PC-9 (cell line): ENCODE data around the gene ABHD4. TPM values are rescaled to one million over a fixed set of nuclear protein-coding genes. Genes with fewer than 3 reads are reported as not detected.

ENCODE experiments used
- BruUV-seq: library from RNA; stranded (reverse); fragments of 400-500 nt; replicated peaks from 2 replicates; lab custom pipeline; 2021; lab: Mats Ljungman, UMichigan
- CTCF ChIA-PET: fragments of 300-600 bp; sonication (Branson Sonifier 250); formaldehyde crosslinking; loops from one replicate; lab custom pipeline; 2022; ENCODE audit warnings: antibody characterized with exemption; lab: Charles Lee
- POLR2A ChIA-PET: fragments of 300-600 bp; sonication (Branson Sonifier 250); formaldehyde crosslinking; loops from one replicate; lab custom pipeline; 2022; ENCODE audit warnings: antibody characterized with exemption; ENCODE audit not compliant: unreplicated experiment; lab: Charles Lee
- DNase-seq, 2 experiments: peaks; one replicate each; pipeline versions ENCODE4 v3.0.0 to v3.0.0-alpha.2; 2015 to 2022; ENCODE audit warnings: mixed read lengths in 1 of 2
- H2AFZ ChIP-seq: fragments of 200-600 bp; sonication (generic); 2 replicates; pipeline ENCODE4 v1.8.1; 2017; ENCODE audit warnings: antibody characterized with exemption
- H3F3A ChIP-seq: fragments of 200-600 bp; sonication (generic); 2 replicates; pipeline ENCODE4 v1.8.1; 2017; ENCODE audit warnings: antibody characterized with exemption, mild to moderate bottlenecking, low read depth; ENCODE audit not compliant: insufficient read depth
- H3K27ac ChIP-seq: fragments of 200-600 bp; sonication (generic); 2 replicates; pipeline ENCODE4 v1.6.1; 2016; ENCODE audit warnings: mixed run types
- H3K27me3 ChIP-seq: fragments of 200-600 bp; sonication (generic); 2 replicates; pipeline ENCODE4 v1.6.1; 2016; ENCODE audit warnings: low read depth, mixed run types; ENCODE audit not compliant: insufficient read depth
- H3K36me3 ChIP-seq: fragments of 200-600 bp; sonication (generic); 2 replicates; pipeline ENCODE4 v1.6.1; 2016; ENCODE audit warnings: low read depth, mixed run types
- H3K4me1 ChIP-seq: fragments of 200-600 bp; sonication (generic); replicated peaks from 2 replicates; pipeline ENCODE4 v1.6.1; 2016; ENCODE audit warnings: mixed run types; ENCODE audit not compliant: insufficient read depth
- H3K4me2 ChIP-seq: fragments of 200-600 bp; sonication (generic); 2 replicates; pipeline ENCODE4 v1.6.1; 2017; ENCODE audit warnings: mixed run types
- H3K4me3 ChIP-seq: fragments of 200-600 bp; sonication (generic); 2 replicates; pipeline ENCODE4 v1.6.1; 2016; ENCODE audit warnings: mixed run types
- H3K79me2 ChIP-seq: fragments of 200-600 bp; sonication (generic); 2 replicates; pipeline ENCODE4 v1.6.1; 2017; ENCODE audit warnings: low read depth, mixed run types
- H3K9me2 ChIP-seq: fragments of 200-600 bp; sonication (generic); 2 replicates; pipeline ENCODE4 v1.8.1; 2017; ENCODE audit warnings: mild to moderate bottlenecking; ENCODE audit not compliant: insufficient read depth
- H3K9me3 ChIP-seq: fragments of 200-600 bp; sonication (generic); 2 replicates; pipeline ENCODE4 v1.8.1; 2016; ENCODE audit warnings: low read depth; ENCODE audit not compliant: insufficient read depth
- H4K20me1 ChIP-seq: fragments of 200-600 bp; sonication (generic); 2 replicates; pipeline ENCODE4 v1.8.1; 2017; ENCODE audit not compliant: insufficient read depth
- CTCF ChIP-seq: fragments of 200-600 bp; sonication (generic); conservative IDR thresholded peaks from 2 replicates; pipeline ENCODE4 v1.6.1; 2017; ENCODE audit warnings: mixed run types, antibody characterized with exemption, mild to moderate bottlenecking, moderate library complexity
- EZH2 ChIP-seq: fragments of 200-600 bp; sonication (generic); IDR thresholded peaks from 2 replicates; pipeline ENCODE4 v1.8.0; 2017; ENCODE audit warnings: antibody characterized with exemption, low read depth
- intact Hi-C: fragments of 100-400 bp; cut with micrococcal nuclease; formaldehyde crosslinking; loops from one replicate; pipeline ENCODE4 v1.10.0; 2022; ENCODE audit not compliant: unreplicated experiment
- total RNA-seq: library from RNA; stranded (reverse); gene quantifications from 2 replicates; pipeline ENCODE4 v1.2.3, GENCODE V29; 2021

ABHD4 gene
- total RNA-seq, 1 experiment from 2014 or later: 83.2 TPM

DNA sequence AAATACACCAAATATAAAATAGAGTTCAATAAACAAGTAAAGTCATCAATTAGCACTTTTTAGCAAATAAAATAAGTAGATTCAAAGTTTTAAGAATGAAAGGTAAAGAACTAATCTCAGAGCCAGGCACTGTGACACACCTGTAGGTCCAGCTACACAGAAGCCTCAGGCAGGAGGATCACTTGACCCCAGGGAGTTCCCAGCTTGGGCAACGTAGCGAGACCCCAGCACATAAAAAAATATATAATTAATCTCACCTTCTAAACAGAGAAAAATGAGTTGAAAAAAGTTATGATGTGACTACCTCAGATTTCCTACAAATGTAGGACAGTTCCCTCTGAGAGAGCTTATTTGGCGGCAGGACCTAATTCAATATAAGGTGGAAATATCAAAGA, 28.4 kb upstream of the ABHD4 start:
- Histone ChIP-seq H3F3A (peaks cover 15% of the 10 kb centered on the region; the same call in 1 of the 2 replicates), H3K9me2 (no peaks in the 10 kb centered on the region), H3K4me2 (no peak overlapping the region), H3K27me3 (no peaks in the 10 kb centered on the region), H2AFZ (no peak overlapping the region), H4K20me1 (no peaks in the 10 kb centered on the region), H3K9me3 (no peaks in the 10 kb centered on the region), H3K36me3 (peaks cover 30% of the 10 kb centered on the region), H3K4me3 (no peak overlapping the region), H3K4me1 (peaks cover 7% of the 10 kb centered on the region; the same call in 1 of the 2 replicates), H3K79me2 (peaks cover 20% of the 10 kb centered on the region), H3K27ac (no peak overlapping the region)
- no TSS peak for BruUV-seq
- intact Hi-C loops: loop anchor here (1.0 to 5.0 kb wide), 5 partner anchors 75 to 284 kb away; partner anchors contain the start of gene OR6J1
- POLR2A ChIA-PET: interaction anchor here (0.6 kb wide), 1 partner anchor 356 kb away, joined by 5 read pairs; no protein-coding TSS in a partner anchor
- CTCF ChIA-PET: interaction anchor here (0.6 to 2.0 kb wide), 9 partner anchors 32 to 910 kb away, joined by 3 to 10 read pairs (median 3); partner anchors contain the start of gene OR6J1
- TF ChIP-seq EZH2 (no peak), CTCF (no peak)
- DNase-seq: no peak

- no peak overlapping the region for H3K4me3 ChIP-seq
- peaks cover 15% of the 10 kb centered on the region; the same call in 1 of the 2 replicates for H3F3A ChIP-seq
- H3K27me3 ChIP-seq: no peaks in the 10 kb centered on the region
- H3K9me2 ChIP-seq: no peaks in the 10 kb centered on the region
- H3K79me2 ChIP-seq: peaks cover 22% of the 10 kb centered on the region
- peaks cover 35% of the 10 kb centered on the region for H3K36me3 ChIP-seq
- peak overlapping the region; percentile 49 for H3K27ac ChIP-seq
- POLR2A ChIA-PET: interaction anchor here (0.6 kb wide), 1 partner anchor 356 kb away, joined by 5 read pairs; no protein-coding TSS in a partner anchor
- H4K20me1 ChIP-seq: no peaks in the 10 kb centered on the region
- peak; percentile 55 to 70 for DNase-seq
- BruUV-seq: no TSS peak
- H3K9me3 ChIP-seq: no peaks in the 10 kb centered on the region
- TF ChIP-seq CTCF: peak; percentile 85
- no peak for TF ChIP-seq EZH2
- peaks cover 7% of the 10 kb centered on the region; the same call in 1 of the 2 replicates for H3K4me1 ChIP-seq
- H3K4me2 ChIP-seq: no peak overlapping the region
- H2AFZ ChIP-seq: no peak overlapping the region
- CTCF ChIA-PET: interaction anchor here (0.6 to 2.0 kb wide), 10 partner anchors 31 to 910 kb away, joined by 3 to 10 read pairs (median 3); partner anchors contain the start of gene OR6J1
- intact Hi-C loops: loop anchor here (1.0 to 5.0 kb wide), 5 partner anchors 74 to 283 kb away; partner anchors contain the start of gene OR6J1
Measured at GRCh38 chr14:22570132-22570949, 27.8 kb upstream of the ABHD4 start.

DNA sequence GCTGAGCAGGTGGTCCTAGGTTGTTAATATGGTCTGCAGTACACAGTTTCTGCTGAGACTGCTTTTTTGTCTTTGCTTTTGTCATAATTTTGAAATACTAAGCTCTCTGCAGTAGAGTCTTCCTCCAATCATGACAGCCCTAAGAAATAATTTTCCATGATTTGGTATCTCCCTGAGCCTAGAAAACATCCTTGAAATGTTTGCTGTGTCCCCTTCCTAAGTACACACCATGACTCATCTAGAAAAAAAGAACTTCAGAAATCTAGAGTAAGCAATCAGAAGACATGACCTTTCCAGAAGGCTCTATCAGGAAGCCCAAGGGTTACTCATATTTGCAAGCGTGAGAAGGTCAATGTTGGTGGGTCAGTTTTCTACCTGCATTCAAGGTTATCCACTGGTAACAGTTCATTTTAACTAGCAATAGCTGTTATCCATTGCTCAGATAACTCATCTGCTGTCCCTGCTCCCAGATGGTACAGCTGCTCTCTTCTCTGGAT, 25.5 kb upstream of the ABHD4 start:
- no peak for DNase-seq
- intact Hi-C loops: loop anchor here (5.0 kb wide), 2 partner anchors 180 to 205 kb away; no protein-coding TSS in a partner anchor
- no peak overlapping the region for H2AFZ ChIP-seq
- POLR2A ChIA-PET: no interaction called here
- H3K27me3 ChIP-seq: no peaks in the 10 kb centered on the region
- H4K20me1 ChIP-seq: no peaks in the 10 kb centered on the region; the same call in 1 of the 2 replicates
- CTCF ChIA-PET: interaction anchor here (0.6 kb wide), 1 partner anchor 11 kb away, joined by 3 read pairs; no protein-coding TSS in a partner anchor
- peaks cover 39% of the 10 kb centered on the region for H3K79me2 ChIP-seq
- no peak overlapping the region for H3K4me2 ChIP-seq
- H3F3A ChIP-seq: peaks cover 15% of the 10 kb centered on the region; the same call in 1 of the 2 replicates
- no peaks in the 10 kb centered on the region for H3K9me2 ChIP-seq
- H3K4me1 ChIP-seq: peaks cover 7% of the 10 kb centered on the region; the same call in 1 of the 2 replicates
- no peak overlapping the region for H3K4me3 ChIP-seq
- H3K9me3 ChIP-seq: no peaks in the 10 kb centered on the region
- no peak for TF ChIP-seq EZH2
- no peak for TF ChIP-seq CTCF
- no TSS peak for BruUV-seq
- H3K27ac ChIP-seq: 0 out of 2 replicates have a peak overlapping the region, but pooled peaks have one; percentile 6
- peaks cover 35% of the 10 kb centered on the region for H3K36me3 ChIP-seq
